HG02981 (cell line): ENCODE results near the gene IFI27L2.

Source experiments
- ATAC-seq: cut with Tn5 transposase; IDR thresholded peaks from one replicate; pipeline ENCODE4 v1.9.1; 2021; ENCODE audit warnings: mild to moderate bottlenecking, moderate library complexity; ENCODE audit not compliant: unreplicated experiment

The IFI27L2 gene

GRCh38 chr14:94103554-94104150 is 25.8 kb downstream of the IFI27L2 start:
- ATAC-seq, result no peak

- ATAC-seq, result no peak
Measured at GRCh38 chr14:94102768-94103482, 26.5 kb downstream of the IFI27L2 start.

GRCh38 chr14:94101748-94102147 is 27.7 kb downstream of the IFI27L2 start:
- ATAC-seq, result no peak

DNA sequence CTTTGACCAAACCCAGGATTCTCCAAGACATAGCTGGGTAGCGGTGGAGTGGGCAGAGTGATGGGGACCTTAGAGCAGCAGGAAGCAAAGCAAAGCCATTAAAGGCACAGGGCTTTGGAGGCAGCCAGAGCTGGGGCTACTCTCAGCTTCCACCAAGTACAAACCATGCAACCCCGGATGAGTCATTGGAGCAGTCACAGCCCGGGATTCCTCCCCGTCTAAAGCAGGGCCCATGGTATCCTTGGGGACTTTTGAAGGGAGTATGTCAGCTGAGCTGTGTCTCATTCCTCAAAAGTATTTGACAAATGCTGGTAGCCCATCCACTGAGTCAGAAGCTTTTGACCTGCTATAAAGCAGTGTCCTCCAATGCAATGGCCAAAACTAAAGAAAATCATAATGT is 28.6 kb downstream of the IFI27L2 start:
- ATAC-seq, result no peak

- ATAC-seq, result no peak
Measured at GRCh38 chr14:94099006-94099405, 30.4 kb downstream of the IFI27L2 start.

GRCh38 chr14:94098326-94098992 is 30.9 kb downstream of the IFI27L2 start:
- no peak for ATAC-seq

DNA sequence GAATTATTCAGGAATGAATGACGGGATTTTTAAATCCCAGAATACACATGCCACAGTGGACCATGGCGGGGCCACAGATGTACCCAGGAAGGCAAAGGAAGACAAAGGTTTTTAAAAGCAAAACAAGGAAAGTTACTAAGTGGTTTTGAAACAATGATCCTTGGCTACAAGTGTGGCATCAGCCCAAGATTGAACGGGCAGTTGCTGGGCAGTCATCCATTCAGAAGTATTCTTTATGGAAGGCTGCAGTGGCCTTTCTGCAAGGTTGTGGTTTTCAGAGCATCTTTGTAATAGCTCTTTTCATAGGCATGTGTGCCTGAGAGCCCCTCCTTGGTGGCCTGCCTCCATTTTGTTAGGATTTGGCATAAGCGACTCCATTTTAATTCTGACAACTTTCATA is 32.3 kb downstream of the IFI27L2 start:
- no peak for ATAC-seq

- ATAC-seq, result no peak
Measured at GRCh38 chr14:94093418-94093817, 36.0 kb downstream of the IFI27L2 start.

GRCh38 chr14:94089479-94089878 is 39.9 kb downstream of the IFI27L2 start:
- no peak for ATAC-seq

DNA sequence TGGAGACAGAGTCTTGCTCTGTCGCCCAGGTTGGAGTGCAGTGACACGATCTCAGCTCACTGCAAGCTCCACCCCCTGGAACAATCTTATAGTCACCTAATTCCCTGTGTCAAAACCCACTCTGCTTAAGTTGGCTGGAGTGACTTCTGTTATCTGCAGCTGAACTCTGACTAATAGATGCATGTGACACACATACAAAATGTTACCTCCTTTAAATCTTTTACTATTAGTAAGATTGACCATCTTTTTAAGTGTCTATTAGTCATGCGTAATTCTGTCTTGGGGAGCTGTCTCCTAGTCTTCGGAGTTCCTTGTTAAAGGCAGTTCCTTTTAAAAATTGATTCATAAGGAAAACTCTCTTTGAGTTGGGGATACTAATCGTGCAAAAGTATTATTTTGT is 40.9 kb downstream of the IFI27L2 start:
- no peak for ATAC-seq

GRCh38 chr14:94087891-94088290 is 41.5 kb downstream of the IFI27L2 start:
- ATAC-seq, result no peak

DNA sequence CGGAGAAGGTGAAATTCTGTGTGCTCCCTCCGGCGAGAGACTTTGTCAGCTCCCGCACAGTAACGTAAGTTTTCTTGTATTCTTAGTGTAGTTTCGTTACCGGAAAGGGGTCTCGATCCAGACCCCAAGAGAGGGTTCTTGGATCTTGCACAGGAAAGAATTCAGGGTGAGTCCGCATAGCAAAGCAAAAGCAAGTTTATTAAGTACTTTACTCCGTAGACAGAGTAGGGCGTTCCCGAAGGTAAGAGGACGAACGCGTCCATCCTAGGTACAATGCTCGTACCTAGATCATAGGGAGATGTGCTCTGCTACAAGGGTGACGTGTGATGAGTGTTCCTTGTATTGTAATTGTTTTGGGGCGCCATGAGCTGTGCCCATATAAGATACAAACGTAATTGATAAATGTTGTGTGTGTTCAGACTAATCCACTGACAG is 48.0 kb downstream of the IFI27L2 start:
- peak; percentile 24 for ATAC-seq

- ATAC-seq, result peak; percentile 97
Measured at GRCh38 chr14:94080621-94081385, 48.6 kb downstream of the IFI27L2 start, which contains the start of the genes DDX24 and IFI27L1. TSS of gene DDX24 (minus strand) at chr14:94081202. CDS start at chr14:94079742, 1,460 bp downstream. TSS of gene IFI27L1 (plus strand) at chr14:94081310. CDS start at chr14:94096938, 15,628 bp downstream.

- ATAC-seq, result no peak
Measured at GRCh38 chr14:94079891-94080620, 49.3 kb downstream of the IFI27L2 start.

- no peak for ATAC-seq
Measured at GRCh38 chr14:94077823-94078222, 51.6 kb downstream of the IFI27L2 start.
